Body of pancreas (tissue), 4 donors: ENCODE data around the gene NCLN.

Source experiments
- POLR2A ChIP-seq, 3 donors: fragments of 450-650 bp; IDR thresholded peaks; one replicate each; pipeline ENCODE4 v1.6.1; 2016; ENCODE audit warnings: antibody characterized with exemption in 3 of 3, mild to moderate bottlenecking in 2 of 3
- TF ChIP-seq, protein P1 (sequence below), 7 experiments: fragments of 450-650 bp in 4 of 7; fragments of 200-600 bp in 3 of 7; sonication (generic) in 3 of 7; IDR thresholded peaks; one replicate each; pipeline ENCODE4 v1.5.1; 2016 to 2019; ENCODE audit warnings: antibody characterized with exemption in 7 of 7

- peak in 1 of 3 donors; percentile 12 for TF ChIP-seq POLR2A (IDR thresholded peaks at IDR 0.05)
- TF ChIP-seq, protein P1, sequence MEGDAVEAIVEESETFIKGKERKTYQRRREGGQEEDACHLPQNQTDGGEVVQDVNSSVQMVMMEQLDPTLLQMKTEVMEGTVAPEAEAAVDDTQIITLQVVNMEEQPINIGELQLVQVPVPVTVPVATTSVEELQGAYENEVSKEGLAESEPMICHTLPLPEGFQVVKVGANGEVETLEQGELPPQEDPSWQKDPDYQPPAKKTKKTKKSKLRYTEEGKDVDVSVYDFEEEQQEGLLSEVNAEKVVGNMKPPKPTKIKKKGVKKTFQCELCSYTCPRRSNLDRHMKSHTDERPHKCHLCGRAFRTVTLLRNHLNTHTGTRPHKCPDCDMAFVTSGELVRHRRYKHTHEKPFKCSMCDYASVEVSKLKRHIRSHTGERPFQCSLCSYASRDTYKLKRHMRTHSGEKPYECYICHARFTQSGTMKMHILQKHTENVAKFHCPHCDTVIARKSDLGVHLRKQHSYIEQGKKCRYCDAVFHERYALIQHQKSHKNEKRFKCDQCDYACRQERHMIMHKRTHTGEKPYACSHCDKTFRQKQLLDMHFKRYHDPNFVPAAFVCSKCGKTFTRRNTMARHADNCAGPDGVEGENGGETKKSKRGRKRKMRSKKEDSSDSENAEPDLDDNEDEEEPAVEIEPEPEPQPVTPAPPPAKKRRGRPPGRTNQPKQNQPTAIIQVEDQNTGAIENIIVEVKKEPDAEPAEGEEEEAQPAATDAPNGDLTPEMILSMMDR (IDR thresholded peaks at IDR 0.05), result no peak
These were observed 49.6 kb upstream of the NCLN start, which contains the start of gene GNA15 for GRCh38 chr19:3135961-3136683.
